ENCODE measurements around the gene ETFBKMT. TPM values are rescaled to one million over a fixed set of nuclear protein-coding genes. Genes with fewer than 3 reads are reported as not detected.
"Not testable (repeated sequence)": the region's sequence is repeated elsewhere in the genome, so short reads cannot be mapped to it uniquely, and the experiment has no call there.

Gene ETFBKMT
- total RNA-seq, 1 experiment from 2014 or later = 2.0 TPM

DNA sequence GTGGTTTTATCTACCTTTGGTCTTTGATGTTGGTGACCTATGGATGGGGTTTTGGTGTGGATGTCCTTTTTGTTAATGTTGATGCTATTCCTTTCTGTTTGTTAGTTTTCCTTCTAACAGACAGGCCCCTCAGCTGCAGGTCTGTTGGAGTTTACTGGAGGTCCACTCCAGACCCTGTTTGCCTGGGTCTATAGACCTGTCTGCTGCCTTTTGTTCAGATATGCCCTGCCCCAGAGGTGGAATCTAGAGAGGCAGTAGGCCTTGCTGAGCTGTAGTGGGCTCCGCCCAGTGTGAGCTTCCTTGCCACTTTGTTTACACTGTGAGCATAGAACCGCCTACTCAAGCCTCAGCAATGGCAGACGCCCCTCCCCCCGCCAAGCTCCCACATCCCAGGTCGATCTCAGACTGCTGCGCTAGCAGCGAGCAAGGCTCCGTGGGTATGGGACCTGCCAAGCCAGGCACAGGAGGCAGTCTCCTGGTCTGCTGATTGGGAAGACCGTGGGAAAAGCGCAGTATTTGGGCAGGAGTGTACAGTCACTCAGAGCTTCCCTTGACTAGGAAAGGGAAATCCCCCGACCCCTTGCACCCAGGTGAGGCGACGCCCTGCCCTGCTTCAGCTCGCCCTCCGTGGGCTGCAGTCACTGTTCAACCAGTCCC is 59.2 kb downstream of the ETFBKMT start:
- DNase-seq (ENCODE audit: low spot score) (peak; percentile 76), ATAC-seq (peak; percentile 79)
- H3K4me3 Mint-ChIP-seq; POLR2A ChIA-PET; H3K27me3 Mint-ChIP-seq (ENCODE audit: low read depth): not testable (repeated sequence)
- peaks cover 30% of the 10 kb centered on the region for H3K36me3 Mint-ChIP-seq
- CTCF ChIA-PET = interaction anchor here (0.9 to 1.3 kb wide), 2 partner anchors 37 to 65 kb away, joined by 5 to 7 read pairs; no protein-coding TSS in a partner anchor
- H3K27ac Mint-ChIP-seq = peak overlapping the region; percentile 43
- H3K9me3 Mint-ChIP-seq = peaks cover 21% of the 10 kb centered on the region
- H3K4me1 Mint-ChIP-seq = peaks cover 18% of the 10 kb centered on the region
- TF ChIP-seq SP1 (CRISPR knock-in tag; conservative IDR thresholded peaks at IDR 0.05) (0 out of 2 replicates have a peak, but pooled peaks have one; percentile 24), FOXP1 (CRISPR knock-in tag; IDR thresholded peaks at IDR 0.05; ENCODE audit: borderline replicate concordance) (0 out of 2 replicates have a peak, but pooled peaks have one; percentile 38), FOXK1 (CRISPR knock-in tag; IDR thresholded peaks at IDR 0.05) (peak; percentile 76; the same call in 1 of the 2 replicates)
- TF ChIP-seq, protein P1, sequence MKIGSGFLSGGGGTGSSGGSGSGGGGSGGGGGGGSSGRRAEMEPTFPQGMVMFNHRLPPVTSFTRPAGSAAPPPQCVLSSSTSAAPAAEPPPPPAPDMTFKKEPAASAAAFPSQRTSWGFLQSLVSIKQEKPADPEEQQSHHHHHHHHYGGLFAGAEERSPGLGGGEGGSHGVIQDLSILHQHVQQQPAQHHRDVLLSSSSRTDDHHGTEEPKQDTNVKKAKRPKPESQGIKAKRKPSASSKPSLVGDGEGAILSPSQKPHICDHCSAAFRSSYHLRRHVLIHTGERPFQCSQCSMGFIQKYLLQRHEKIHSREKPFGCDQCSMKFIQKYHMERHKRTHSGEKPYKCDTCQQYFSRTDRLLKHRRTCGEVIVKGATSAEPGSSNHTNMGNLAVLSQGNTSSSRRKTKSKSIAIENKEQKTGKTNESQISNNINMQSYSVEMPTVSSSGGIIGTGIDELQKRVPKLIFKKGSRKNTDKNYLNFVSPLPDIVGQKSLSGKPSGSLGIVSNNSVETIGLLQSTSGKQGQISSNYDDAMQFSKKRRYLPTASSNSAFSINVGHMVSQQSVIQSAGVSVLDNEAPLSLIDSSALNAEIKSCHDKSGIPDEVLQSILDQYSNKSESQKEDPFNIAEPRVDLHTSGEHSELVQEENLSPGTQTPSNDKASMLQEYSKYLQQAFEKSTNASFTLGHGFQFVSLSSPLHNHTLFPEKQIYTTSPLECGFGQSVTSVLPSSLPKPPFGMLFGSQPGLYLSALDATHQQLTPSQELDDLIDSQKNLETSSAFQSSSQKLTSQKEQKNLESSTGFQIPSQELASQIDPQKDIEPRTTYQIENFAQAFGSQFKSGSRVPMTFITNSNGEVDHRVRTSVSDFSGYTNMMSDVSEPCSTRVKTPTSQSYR (CRISPR knock-in tag; IDR thresholded peaks at IDR 0.05) = 0 out of 2 replicates have a peak, but pooled peaks have one; percentile 29

DNA sequence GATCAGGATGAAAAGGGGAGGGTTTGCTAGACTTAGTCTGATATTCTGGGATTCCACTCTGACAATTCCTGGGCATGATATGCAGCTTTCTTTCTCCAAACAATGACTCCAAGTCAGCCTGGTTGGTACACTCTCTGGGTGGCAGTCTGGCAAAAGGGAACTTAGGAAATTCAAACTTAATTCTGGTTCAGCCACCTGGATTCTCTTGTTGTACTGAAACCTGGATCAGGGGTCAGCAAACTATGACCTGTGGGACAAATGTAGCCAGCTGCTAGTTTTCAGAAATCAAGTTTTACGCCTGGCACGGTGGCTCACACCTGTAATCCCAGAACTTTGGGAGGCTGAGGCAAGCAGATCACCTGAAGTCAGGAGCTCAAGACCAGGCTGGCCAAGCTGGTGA is 63.1 kb downstream of the ETFBKMT start:
- Mint-ChIP-seq H3K4me1 (peaks cover 25% of the 10 kb centered on the region), H3K27ac (no peak overlapping the region), H3K9me3 (peaks cover 10% of the 10 kb centered on the region), H3K36me3 (peaks cover 20% of the 10 kb centered on the region), H3K4me3 (no peak overlapping the region), H3K27me3 (ENCODE audit: low read depth) (no peaks in the 10 kb centered on the region; the same call in 1 of the 2 replicates)
- TF ChIP-seq, protein P2, sequence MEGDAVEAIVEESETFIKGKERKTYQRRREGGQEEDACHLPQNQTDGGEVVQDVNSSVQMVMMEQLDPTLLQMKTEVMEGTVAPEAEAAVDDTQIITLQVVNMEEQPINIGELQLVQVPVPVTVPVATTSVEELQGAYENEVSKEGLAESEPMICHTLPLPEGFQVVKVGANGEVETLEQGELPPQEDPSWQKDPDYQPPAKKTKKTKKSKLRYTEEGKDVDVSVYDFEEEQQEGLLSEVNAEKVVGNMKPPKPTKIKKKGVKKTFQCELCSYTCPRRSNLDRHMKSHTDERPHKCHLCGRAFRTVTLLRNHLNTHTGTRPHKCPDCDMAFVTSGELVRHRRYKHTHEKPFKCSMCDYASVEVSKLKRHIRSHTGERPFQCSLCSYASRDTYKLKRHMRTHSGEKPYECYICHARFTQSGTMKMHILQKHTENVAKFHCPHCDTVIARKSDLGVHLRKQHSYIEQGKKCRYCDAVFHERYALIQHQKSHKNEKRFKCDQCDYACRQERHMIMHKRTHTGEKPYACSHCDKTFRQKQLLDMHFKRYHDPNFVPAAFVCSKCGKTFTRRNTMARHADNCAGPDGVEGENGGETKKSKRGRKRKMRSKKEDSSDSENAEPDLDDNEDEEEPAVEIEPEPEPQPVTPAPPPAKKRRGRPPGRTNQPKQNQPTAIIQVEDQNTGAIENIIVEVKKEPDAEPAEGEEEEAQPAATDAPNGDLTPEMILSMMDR (IDR thresholded peaks at IDR 0.05) = no peak
- TF ChIP-seq TCF7 (CRISPR knock-in tag; IDR thresholded peaks at IDR 0.05; ENCODE audit: low read depth) (no peak), MYBL2 (CRISPR knock-in tag; IDR thresholded peaks at IDR 0.05) (no peak), ZNF138 (CRISPR knock-in tag; conservative IDR thresholded peaks at IDR 0.05) (no peak), ATF2 (CRISPR knock-in tag; IDR thresholded peaks at IDR 0.05; ENCODE audit: borderline replicate concordance, low read depth) (no peak), RELA (CRISPR knock-in tag; IDR thresholded peaks at IDR 0.05; ENCODE audit: borderline replicate concordance) (no peak), ZNF263 (CRISPR knock-in tag; IDR thresholded peaks at IDR 0.05; ENCODE audit: low read depth) (no peak)
- TF ChIP-seq, protein P3, sequence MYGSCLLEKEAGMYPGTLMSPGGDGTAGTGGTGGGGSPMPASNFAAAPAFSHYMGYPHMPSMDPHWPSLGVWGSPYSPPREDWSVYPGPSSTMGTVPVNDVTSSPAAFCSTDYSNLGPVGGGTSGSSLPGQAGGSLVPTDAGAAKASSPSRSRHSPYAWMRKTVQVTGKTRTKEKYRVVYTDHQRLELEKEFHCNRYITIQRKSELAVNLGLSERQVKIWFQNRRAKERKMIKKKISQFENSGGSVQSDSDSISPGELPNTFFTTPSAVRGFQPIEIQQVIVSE (CRISPR knock-in tag; IDR thresholded peaks at IDR 0.05; ENCODE audit: borderline replicate concordance) = no peak
- TF ChIP-seq, protein P4, sequence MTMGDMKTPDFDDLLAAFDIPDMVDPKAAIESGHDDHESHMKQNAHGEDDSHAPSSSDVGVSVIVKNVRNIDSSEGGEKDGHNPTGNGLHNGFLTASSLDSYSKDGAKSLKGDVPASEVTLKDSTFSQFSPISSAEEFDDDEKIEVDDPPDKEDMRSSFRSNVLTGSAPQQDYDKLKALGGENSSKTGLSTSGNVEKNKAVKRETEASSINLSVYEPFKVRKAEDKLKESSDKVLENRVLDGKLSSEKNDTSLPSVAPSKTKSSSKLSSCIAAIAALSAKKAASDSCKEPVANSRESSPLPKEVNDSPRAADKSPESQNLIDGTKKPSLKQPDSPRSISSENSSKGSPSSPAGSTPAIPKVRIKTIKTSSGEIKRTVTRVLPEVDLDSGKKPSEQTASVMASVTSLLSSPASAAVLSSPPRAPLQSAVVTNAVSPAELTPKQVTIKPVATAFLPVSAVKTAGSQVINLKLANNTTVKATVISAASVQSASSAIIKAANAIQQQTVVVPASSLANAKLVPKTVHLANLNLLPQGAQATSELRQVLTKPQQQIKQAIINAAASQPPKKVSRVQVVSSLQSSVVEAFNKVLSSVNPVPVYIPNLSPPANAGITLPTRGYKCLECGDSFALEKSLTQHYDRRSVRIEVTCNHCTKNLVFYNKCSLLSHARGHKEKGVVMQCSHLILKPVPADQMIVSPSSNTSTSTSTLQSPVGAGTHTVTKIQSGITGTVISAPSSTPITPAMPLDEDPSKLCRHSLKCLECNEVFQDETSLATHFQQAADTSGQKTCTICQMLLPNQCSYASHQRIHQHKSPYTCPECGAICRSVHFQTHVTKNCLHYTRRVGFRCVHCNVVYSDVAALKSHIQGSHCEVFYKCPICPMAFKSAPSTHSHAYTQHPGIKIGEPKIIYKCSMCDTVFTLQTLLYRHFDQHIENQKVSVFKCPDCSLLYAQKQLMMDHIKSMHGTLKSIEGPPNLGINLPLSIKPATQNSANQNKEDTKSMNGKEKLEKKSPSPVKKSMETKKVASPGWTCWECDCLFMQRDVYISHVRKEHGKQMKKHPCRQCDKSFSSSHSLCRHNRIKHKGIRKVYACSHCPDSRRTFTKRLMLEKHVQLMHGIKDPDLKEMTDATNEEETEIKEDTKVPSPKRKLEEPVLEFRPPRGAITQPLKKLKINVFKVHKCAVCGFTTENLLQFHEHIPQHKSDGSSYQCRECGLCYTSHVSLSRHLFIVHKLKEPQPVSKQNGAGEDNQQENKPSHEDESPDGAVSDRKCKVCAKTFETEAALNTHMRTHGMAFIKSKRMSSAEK (CRISPR knock-in tag; IDR thresholded peaks at IDR 0.05; ENCODE audit: borderline replicate concordance) = no peak
- ChIA-PET POLR2A (no interaction called here), CTCF (no interaction called here)
- ATAC-seq = no peak
- no peak for DNase-seq (ENCODE audit: low spot score)

Other genes with a start within 250 kb of the ETFBKMT start
- 12.7 to 15.2 TPM (median 13.8 TPM) in 3 replicates for gene DENND5B, start 68.6 kb upstream of the ETFBKMT start, total RNA-seq (2021)
- 8.9 to 12.1 TPM (median 10.1 TPM) in 3 replicates for gene AMN1, start 69.3 kb downstream of the ETFBKMT start, total RNA-seq (2021)

Data from WTC11 (cell line).